ENCODE data around the gene TMEM132D.

DNA sequence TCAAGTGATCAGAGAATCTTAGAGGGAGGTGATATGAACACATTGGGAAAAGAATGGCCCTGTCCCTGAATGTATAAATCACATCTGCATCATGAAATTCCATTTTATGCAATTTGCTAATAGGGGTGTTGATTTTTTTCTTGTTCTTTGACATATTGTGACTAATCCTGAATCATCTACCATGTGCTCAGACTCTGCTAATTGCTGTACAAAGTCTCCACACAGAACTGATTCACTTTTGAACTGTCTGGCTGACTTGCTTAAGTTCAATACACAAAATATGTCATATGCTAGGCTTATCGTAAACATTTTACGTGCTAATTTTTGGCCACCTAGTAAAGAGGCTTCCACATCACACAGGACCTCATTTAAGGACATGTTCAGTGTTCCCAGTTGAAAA lies 2.6 kb downstream of the TMEM132D start:
- TF ChIP-seq, protein P1, sequence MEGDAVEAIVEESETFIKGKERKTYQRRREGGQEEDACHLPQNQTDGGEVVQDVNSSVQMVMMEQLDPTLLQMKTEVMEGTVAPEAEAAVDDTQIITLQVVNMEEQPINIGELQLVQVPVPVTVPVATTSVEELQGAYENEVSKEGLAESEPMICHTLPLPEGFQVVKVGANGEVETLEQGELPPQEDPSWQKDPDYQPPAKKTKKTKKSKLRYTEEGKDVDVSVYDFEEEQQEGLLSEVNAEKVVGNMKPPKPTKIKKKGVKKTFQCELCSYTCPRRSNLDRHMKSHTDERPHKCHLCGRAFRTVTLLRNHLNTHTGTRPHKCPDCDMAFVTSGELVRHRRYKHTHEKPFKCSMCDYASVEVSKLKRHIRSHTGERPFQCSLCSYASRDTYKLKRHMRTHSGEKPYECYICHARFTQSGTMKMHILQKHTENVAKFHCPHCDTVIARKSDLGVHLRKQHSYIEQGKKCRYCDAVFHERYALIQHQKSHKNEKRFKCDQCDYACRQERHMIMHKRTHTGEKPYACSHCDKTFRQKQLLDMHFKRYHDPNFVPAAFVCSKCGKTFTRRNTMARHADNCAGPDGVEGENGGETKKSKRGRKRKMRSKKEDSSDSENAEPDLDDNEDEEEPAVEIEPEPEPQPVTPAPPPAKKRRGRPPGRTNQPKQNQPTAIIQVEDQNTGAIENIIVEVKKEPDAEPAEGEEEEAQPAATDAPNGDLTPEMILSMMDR (IDR thresholded peaks at IDR 0.05) = no peak
- TF ChIP-seq POLR2AphosphoS5 (IDR thresholded peaks at IDR 0.05; ENCODE audit: insufficient read depth in 1 of 2, low read depth in 1 of 2) (no peak), POLR2A (IDR thresholded peaks at IDR 0.05) (no peak)

Data from vagina (tissue), 2 donors.